SK-N-MC (cell line): ENCODE data around the gene TMEM175.

Source experiments
- EZH2 ChIP-seq: fragments of 200-600 bp; sonication (generic); IDR thresholded peaks from one replicate; pipeline ENCODE4 v1.6.1; 2017; ENCODE audit warnings: antibody characterized with exemption
- FOXP2 ChIP-seq: optimal IDR thresholded peaks from 2 replicates; pipeline ENCODE3; 2011; ENCODE audit warnings: mild to moderate bottlenecking, moderate library complexity; ENCODE audit not compliant: insufficient read depth; ENCODE audit errors: extremely low read length, control extremely low read depth
- POLR2AphosphoS5 ChIP-seq: IDR thresholded peaks from 2 replicates; pipeline ENCODE4 v1.6.1; 2012; ENCODE audit warnings: mild to moderate bottlenecking, low read depth, low read length, borderline replicate concordance

- TF ChIP-seq POLR2AphosphoS5 (no peak), EZH2 (no peak), FOXP2 (no peak)
These were observed 33.5 kb downstream of the TMEM175 start for GRCh38 chr4:965766-966134.
